ENCODE results near the gene MS4A14.

DNA sequence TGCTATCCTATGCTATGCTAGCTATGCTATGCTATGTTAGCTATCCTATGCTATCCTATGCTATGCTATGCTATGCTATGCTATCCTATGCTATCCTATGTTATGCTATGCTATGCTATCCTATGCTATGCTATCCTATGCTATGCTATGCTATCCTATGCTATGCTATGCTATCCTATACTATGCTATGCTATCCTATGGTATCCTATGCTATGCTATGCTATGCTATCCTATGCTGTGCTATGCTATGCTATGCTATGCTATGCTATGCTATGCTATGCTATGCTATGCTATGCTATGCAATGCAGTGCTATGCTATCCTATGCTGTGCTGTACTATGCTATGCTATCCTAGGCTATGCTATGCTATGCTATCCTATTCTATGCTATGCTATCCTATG lies 50.8 kb downstream of the MS4A14 start:
- TF ChIP-seq CTCF (IDR thresholded peaks at IDR 0.05; ENCODE audit: low read depth, low read length, missing input control) (no peak), GABPA (IDR thresholded peaks at IDR 0.05 in 1 of 2, conservative IDR thresholded peaks at IDR 0.05 in 1 of 2) (no peak), YY1 (IDR thresholded peaks at IDR 0.05) (no peak), HNF4G (IDR thresholded peaks at IDR 0.05) (no peak), TAF1 (conservative IDR thresholded peaks at IDR 0.05) (no peak), EGR1 (IDR thresholded peaks at IDR 0.05; ENCODE audit: low read depth in 2 of 2) (no peak)
- TF ChIP-seq, protein P1, sequence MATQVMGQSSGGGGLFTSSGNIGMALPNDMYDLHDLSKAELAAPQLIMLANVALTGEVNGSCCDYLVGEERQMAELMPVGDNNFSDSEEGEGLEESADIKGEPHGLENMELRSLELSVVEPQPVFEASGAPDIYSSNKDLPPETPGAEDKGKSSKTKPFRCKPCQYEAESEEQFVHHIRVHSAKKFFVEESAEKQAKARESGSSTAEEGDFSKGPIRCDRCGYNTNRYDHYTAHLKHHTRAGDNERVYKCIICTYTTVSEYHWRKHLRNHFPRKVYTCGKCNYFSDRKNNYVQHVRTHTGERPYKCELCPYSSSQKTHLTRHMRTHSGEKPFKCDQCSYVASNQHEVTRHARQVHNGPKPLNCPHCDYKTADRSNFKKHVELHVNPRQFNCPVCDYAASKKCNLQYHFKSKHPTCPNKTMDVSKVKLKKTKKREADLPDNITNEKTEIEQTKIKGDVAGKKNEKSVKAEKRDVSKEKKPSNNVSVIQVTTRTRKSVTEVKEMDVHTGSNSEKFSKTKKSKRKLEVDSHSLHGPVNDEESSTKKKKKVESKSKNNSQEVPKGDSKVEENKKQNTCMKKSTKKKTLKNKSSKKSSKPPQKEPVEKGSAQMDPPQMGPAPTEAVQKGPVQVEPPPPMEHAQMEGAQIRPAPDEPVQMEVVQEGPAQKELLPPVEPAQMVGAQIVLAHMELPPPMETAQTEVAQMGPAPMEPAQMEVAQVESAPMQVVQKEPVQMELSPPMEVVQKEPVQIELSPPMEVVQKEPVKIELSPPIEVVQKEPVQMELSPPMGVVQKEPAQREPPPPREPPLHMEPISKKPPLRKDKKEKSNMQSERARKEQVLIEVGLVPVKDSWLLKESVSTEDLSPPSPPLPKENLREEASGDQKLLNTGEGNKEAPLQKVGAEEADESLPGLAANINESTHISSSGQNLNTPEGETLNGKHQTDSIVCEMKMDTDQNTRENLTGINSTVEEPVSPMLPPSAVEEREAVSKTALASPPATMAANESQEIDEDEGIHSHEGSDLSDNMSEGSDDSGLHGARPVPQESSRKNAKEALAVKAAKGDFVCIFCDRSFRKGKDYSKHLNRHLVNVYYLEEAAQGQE (IDR thresholded peaks at IDR 0.05), result no peak
- TF ChIP-seq, protein P2, sequence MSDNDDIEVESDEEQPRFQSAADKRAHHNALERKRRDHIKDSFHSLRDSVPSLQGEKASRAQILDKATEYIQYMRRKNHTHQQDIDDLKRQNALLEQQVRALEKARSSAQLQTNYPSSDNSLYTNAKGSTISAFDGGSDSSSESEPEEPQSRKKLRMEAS (IDR thresholded peaks at IDR 0.05), result no peak
- TF ChIP-seq, protein P3, sequence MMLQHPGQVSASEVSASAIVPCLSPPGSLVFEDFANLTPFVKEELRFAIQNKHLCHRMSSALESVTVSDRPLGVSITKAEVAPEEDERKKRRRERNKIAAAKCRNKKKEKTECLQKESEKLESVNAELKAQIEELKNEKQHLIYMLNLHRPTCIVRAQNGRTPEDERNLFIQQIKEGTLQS (IDR thresholded peaks at IDR 0.05), result no peak

Data from liver (tissue), 3 donors.